ENCODE measurements around the gene GNB1.

Gene GNB1

DNA sequence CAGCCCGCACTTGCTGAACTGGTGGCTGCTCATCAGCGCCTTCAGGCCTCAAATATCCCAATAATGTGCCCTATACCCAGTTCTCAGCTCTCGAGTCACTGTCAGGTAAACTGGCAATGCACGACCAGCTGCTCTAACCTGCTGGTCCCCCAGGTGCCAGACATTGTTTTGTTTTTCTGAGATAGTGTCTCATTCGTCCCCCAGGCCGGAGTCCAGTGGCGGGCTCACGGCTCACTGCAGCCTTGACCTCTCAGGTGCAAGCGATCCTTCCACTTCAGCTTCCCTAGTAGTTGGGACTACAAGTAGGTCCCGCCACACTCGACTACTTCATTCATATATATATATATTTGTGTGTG lies 111.6 kb downstream of the GNB1 start:
- H3K4me1 ChIP-seq (ENCODE audit: insufficient read depth, low read length) = peaks cover 32% of the 10 kb centered on the region
- H2AFZ ChIP-seq (ENCODE audit: low read depth, low read length) = no peak overlapping the region
- no peaks in the 10 kb centered on the region for H3K27me3 ChIP-seq (ENCODE audit: insufficient read depth, low read length)
- H3K9me3 ChIP-seq (ENCODE audit: low read length) = peaks cover 2% of the 10 kb centered on the region
- H3K36me3 ChIP-seq (ENCODE audit: insufficient read depth, low read length) = peaks cover 2% of the 10 kb centered on the region
- no peak overlapping the region for H3K4me3 ChIP-seq (ENCODE audit: low read length)

DNA sequence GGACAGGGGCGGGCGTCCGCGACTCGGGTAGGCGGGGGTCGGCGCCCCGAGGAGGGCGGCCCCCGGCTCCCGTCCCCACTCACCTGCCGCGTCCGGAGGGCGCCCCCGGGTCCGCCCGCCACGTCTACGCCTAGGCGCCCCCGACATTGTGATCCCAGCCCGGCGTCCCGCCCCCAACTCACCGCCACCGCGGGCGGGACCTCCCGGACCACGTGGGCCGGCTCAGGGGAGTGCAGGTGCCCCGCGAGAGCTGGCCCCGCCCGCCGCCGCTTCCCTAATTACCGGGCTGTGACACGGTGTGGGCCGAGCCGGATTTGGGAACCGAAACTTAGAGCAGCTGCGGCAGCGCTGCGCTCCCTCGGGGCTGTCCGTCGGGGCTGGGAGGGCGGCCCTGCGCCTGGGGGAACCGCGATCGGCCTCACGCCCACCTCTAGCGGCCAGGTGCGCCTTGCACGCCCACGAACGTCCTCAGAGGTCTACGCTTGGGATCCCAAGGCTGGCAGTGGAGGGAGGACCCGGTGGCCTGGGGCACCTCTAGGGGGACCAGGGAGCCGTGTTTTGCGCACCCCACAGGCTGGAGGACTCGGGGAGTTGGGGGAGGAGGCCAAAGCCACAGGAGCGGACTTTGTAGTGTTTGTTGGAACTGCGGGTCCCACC lies 112.1 kb downstream of the GNB1 start:
- Histone ChIP-seq H2AFZ (ENCODE audit: low read depth, low read length) (peak overlapping the region; percentile 62), H3K4me1 (ENCODE audit: insufficient read depth, low read length) (peaks cover 32% of the 10 kb centered on the region), H3K27me3 (ENCODE audit: insufficient read depth, low read length) (no peaks in the 10 kb centered on the region), H3K36me3 (ENCODE audit: insufficient read depth, low read length) (peaks cover 2% of the 10 kb centered on the region), H3K4me3 (ENCODE audit: low read length) (peak overlapping the region; percentile 97), H3K9me3 (ENCODE audit: low read length) (peaks cover 2% of the 10 kb centered on the region)

- H3K9me3 ChIP-seq (ENCODE audit: low read length) = peaks cover 2% of the 10 kb centered on the region
- H3K36me3 ChIP-seq (ENCODE audit: insufficient read depth, low read length) = no peaks in the 10 kb centered on the region
- H3K4me1 ChIP-seq (ENCODE audit: insufficient read depth, low read length) = peaks cover 32% of the 10 kb centered on the region
- peak within 1 kb of the TSS; percentile 75 for H2AFZ ChIP-seq (ENCODE audit: low read depth, low read length)
- peak within 1 kb of the TSS; percentile 97 for H3K4me3 ChIP-seq (ENCODE audit: low read length)
- H3K27me3 ChIP-seq (ENCODE audit: insufficient read depth, low read length) = no peaks in the 10 kb centered on the region
Observed at GRCh38 chr1:1777950-1778662, 112.8 kb downstream of the GNB1 start, which contains the start of gene NADK. TSS of gene NADK (minus strand) at chr1:1778470. CDS start at chr1:1765406, 13,064 bp downstream.

GRCh38 chr1:1777583-1777899 lies 113.3 kb downstream of the GNB1 start:
- H2AFZ ChIP-seq (ENCODE audit: low read depth, low read length) = peak overlapping the region; percentile 75
- peaks cover under 1% of the 10 kb centered on the region for H3K36me3 ChIP-seq (ENCODE audit: insufficient read depth, low read length)
- peaks cover 32% of the 10 kb centered on the region for H3K4me1 ChIP-seq (ENCODE audit: insufficient read depth, low read length)
- H3K9me3 ChIP-seq (ENCODE audit: low read length) = peaks cover 2% of the 10 kb centered on the region
- H3K27me3 ChIP-seq (ENCODE audit: insufficient read depth, low read length) = no peaks in the 10 kb centered on the region
- peak overlapping the region; percentile 97 for H3K4me3 ChIP-seq (ENCODE audit: low read length)

- no peak overlapping the region for H2AFZ ChIP-seq (ENCODE audit: low read depth, low read length)
- H3K4me1 ChIP-seq (ENCODE audit: insufficient read depth, low read length) = peaks cover 32% of the 10 kb centered on the region
- H3K9me3 ChIP-seq (ENCODE audit: low read length) = peaks cover 4% of the 10 kb centered on the region
- H3K27me3 ChIP-seq (ENCODE audit: insufficient read depth, low read length) = no peaks in the 10 kb centered on the region
- H3K4me3 ChIP-seq (ENCODE audit: low read length) = peak overlapping the region; percentile 97
- peaks cover 6% of the 10 kb centered on the region for H3K36me3 ChIP-seq (ENCODE audit: insufficient read depth, low read length)
Observed at GRCh38 chr1:1776672-1777582, 114.0 kb downstream of the GNB1 start.

- Histone ChIP-seq H3K9me3 (ENCODE audit: low read length) (peaks cover 8% of the 10 kb centered on the region), H3K4me1 (ENCODE audit: insufficient read depth, low read length) (peaks cover 25% of the 10 kb centered on the region), H3K4me3 (ENCODE audit: low read length) (no peak overlapping the region), H3K36me3 (ENCODE audit: insufficient read depth, low read length) (peaks cover 11% of the 10 kb centered on the region), H3K27me3 (ENCODE audit: insufficient read depth, low read length) (no peaks in the 10 kb centered on the region), H2AFZ (ENCODE audit: low read depth, low read length) (no peak overlapping the region)
Observed at GRCh38 chr1:1775327-1776226, 115.3 kb downstream of the GNB1 start.

- Histone ChIP-seq H2AFZ (ENCODE audit: low read depth, low read length) (no peak overlapping the region), H3K4me1 (ENCODE audit: insufficient read depth, low read length) (peaks cover 9% of the 10 kb centered on the region), H3K9me3 (ENCODE audit: low read length) (peaks cover 10% of the 10 kb centered on the region), H3K4me3 (ENCODE audit: low read length) (no peak overlapping the region), H3K36me3 (ENCODE audit: insufficient read depth, low read length) (peaks cover 11% of the 10 kb centered on the region), H3K27me3 (ENCODE audit: insufficient read depth, low read length) (no peaks in the 10 kb centered on the region)
Observed at GRCh38 chr1:1773874-1774273, 117.0 kb downstream of the GNB1 start.

GRCh38 chr1:1771096-1771495 lies 119.8 kb downstream of the GNB1 start:
- no peak overlapping the region for H3K4me3 ChIP-seq (ENCODE audit: low read length)
- no peak overlapping the region for H2AFZ ChIP-seq (ENCODE audit: low read depth, low read length)
- H3K9me3 ChIP-seq (ENCODE audit: low read length) = peaks cover 10% of the 10 kb centered on the region
- H3K4me1 ChIP-seq (ENCODE audit: insufficient read depth, low read length) = no peaks in the 10 kb centered on the region
- H3K36me3 ChIP-seq (ENCODE audit: insufficient read depth, low read length) = peaks cover 21% of the 10 kb centered on the region
- no peaks in the 10 kb centered on the region for H3K27me3 ChIP-seq (ENCODE audit: insufficient read depth, low read length)

DNA sequence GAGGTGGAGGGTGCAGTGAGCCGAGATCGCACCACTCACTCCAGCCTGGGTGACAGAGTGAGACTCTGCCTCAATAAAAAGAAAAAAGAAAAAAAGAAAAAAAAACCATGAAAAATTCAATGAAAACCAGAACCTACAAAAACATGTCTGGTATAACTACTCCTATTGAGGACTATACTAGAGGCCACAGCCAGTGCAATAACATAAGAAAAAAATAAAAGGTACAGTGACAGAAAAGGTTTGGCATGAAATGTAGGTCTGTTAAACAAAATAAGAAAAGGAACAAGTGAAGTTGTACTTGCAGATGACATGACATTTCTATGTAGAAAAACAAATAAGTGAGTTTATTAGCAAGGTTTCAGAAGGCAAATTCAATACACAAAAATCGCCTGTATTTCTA lies 120.8 kb downstream of the GNB1 start:
- H3K4me1 ChIP-seq (ENCODE audit: insufficient read depth, low read length) = no peaks in the 10 kb centered on the region
- H2AFZ ChIP-seq (ENCODE audit: low read depth, low read length) = no peak overlapping the region
- peaks cover 25% of the 10 kb centered on the region for H3K36me3 ChIP-seq (ENCODE audit: insufficient read depth, low read length)

GRCh38 chr1:1768249-1768992 lies 122.5 kb downstream of the GNB1 start:
- peaks cover 8% of the 10 kb centered on the region for H3K9me3 ChIP-seq (ENCODE audit: low read length)
- H3K4me3 ChIP-seq (ENCODE audit: low read length) = no peak overlapping the region
- no peak overlapping the region for H2AFZ ChIP-seq (ENCODE audit: low read depth, low read length)
- H3K27me3 ChIP-seq (ENCODE audit: insufficient read depth, low read length) = no peaks in the 10 kb centered on the region
- H3K36me3 ChIP-seq (ENCODE audit: insufficient read depth, low read length) = peaks cover 41% of the 10 kb centered on the region
- peaks cover 5% of the 10 kb centered on the region for H3K4me1 ChIP-seq (ENCODE audit: insufficient read depth, low read length)

More for the DNA sequence above, 120.8 kb downstream of the GNB1 start:
- no peaks in the 10 kb centered on the region for H3K27me3 ChIP-seq (ENCODE audit: insufficient read depth, low read length)
- peaks cover 10% of the 10 kb centered on the region for H3K9me3 ChIP-seq (ENCODE audit: low read length)
- no peak overlapping the region for H3K4me3 ChIP-seq (ENCODE audit: low read length)

- Histone ChIP-seq H3K4me3 (ENCODE audit: low read length) (no peak overlapping the region), H3K36me3 (ENCODE audit: insufficient read depth, low read length) (peaks cover 51% of the 10 kb centered on the region), H3K27me3 (ENCODE audit: insufficient read depth, low read length) (no peaks in the 10 kb centered on the region), H3K9me3 (ENCODE audit: low read length) (peaks cover 2% of the 10 kb centered on the region), H3K4me1 (ENCODE audit: insufficient read depth, low read length) (peaks cover 5% of the 10 kb centered on the region), H2AFZ (ENCODE audit: low read depth, low read length) (no peak overlapping the region)
Observed at GRCh38 chr1:1764876-1765470, 125.9 kb downstream of the GNB1 start.
